Stimulated activated CD4-positive, alpha-beta T cell treated with anti-CD3 and anti-CD28 coated beads, Interleukin-4, amount 100 ng/mL, for 1 hour (primary cell): ENCODE measurements around the gene RPLP2.

Source experiments
- DNase-seq: peaks from one replicate; pipeline ENCODE4 v3.0.0-alpha.2; 2020

RPLP2 gene

GRCh38 chr11:792873-793272, 16.9 kb upstream of the RPLP2 start:
- DNase-seq, result no peak

- DNase-seq, result no peak
Observed at GRCh38 chr11:793556-793955, 16.2 kb upstream of the RPLP2 start.

DNA sequence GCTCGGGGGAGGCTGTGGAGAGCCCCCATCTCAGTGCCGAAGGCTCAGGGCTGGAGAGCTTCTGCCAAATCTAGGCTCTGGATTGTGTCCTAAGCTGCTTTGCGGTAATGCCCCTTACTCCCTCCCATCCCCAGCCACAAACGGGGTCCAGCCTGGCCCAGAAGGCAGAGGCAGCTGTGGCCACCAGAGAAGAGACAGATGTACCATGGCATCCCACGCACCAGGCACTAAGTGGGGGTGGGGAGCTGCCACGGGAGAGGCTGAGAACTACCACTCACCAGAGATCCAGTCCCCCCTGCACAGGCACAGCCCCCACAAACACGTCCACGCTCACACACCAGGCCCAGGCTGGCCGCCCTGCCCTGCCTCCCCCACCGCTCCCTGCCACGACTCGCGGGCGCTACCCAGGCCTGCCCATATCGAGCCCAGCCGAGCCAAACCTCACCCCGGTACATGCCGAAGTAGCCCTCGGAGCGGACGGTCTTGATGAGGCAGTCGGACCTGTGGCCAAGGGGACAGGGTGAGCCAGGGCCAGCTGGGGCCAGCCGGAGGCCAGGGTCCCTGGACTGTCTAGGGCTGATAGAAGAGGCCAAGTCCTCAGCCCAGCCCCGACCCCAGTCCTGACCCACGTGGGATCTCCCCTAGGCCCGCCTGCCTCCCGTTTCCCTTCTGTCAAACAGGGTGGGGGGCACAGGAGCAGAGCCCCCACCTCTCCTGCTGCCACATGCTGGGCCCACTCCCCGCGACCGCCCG, 15.6 kb upstream of the RPLP2 start:
- DNase-seq, result no peak

- no peak for DNase-seq
Observed at GRCh38 chr11:794766-795633, 14.8 kb upstream of the RPLP2 start.

DNA sequence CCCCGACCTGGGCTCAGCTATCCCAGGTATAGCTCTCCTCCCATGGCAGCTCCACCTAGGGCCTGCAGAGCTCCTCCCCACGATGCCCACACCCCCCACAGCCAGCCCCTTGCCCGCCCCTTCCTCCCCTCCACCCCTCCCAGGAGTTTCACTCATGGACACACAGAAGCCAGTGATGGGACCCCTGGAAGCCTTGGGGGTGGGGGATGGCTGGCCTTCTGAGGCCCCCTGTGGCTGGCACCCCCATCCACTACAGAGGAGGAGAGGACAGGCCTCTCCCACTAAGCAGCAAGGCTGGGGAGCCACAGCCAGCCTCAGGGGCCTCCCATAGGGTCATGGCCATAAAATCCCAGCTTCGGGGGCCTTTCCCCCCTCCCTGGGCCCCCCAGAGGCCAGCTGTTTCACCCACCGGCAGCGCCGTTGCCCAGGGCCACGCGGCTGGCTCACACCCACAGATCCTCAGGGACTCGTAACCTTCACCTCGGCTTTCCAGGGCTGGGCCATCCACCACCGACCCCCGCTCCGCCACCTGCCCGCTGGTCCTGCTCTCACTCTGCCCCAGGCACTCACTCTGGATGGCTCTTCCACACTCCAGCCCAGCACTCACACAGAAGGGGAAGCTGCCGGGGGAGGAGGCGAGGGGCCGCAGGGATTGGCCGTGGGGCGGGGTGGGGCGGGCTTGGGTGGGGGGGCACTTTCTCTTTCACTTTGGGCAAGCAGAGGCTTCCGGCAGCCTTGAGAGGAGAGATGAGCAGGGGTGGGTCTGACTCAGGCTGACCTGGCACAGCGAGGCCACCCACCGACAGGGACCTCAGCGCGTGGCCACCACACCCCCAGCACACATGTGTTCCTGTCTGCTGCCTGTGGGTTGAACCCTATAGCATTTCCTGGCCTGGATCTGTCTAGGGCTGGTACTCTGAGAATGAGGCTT, 13.9 kb upstream of the RPLP2 start:
- peak; percentile 80 for DNase-seq

DNA sequence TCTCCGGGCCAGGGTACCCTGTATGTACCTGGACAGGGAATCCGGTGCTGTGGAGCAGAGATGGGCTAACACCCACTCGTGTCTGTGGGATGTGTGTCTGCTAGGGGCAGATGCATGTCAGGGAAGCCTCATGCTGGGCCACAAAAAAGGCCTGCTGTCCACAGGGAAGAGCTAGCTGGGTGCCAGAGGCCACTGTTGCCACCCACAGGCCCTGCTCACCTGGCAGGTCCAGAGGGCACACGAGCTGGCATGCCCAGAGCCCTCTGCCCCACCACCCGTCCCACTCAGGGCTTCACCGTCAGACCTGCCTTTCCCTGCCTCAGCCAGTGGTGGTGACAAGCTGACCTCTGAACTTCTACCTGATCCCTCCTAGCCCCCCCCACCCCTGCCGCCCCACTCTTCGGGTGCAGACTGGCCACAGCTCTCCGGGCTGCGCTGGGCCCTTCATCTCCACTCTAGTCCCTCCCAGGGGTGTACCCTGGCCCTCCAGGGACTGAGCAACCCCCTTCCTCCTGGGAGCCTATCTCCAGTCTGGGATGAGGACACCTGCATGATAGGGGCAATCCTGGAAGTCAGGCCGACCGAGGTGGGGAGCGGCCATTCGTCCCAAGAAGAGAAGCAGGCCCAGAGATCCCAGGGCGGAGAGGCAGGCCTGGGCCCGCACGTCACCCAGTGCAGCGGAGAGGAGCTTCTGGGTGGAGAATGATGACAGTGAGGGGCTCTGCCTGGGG, 13.0 kb upstream of the RPLP2 start:
- no peak for DNase-seq

DNA sequence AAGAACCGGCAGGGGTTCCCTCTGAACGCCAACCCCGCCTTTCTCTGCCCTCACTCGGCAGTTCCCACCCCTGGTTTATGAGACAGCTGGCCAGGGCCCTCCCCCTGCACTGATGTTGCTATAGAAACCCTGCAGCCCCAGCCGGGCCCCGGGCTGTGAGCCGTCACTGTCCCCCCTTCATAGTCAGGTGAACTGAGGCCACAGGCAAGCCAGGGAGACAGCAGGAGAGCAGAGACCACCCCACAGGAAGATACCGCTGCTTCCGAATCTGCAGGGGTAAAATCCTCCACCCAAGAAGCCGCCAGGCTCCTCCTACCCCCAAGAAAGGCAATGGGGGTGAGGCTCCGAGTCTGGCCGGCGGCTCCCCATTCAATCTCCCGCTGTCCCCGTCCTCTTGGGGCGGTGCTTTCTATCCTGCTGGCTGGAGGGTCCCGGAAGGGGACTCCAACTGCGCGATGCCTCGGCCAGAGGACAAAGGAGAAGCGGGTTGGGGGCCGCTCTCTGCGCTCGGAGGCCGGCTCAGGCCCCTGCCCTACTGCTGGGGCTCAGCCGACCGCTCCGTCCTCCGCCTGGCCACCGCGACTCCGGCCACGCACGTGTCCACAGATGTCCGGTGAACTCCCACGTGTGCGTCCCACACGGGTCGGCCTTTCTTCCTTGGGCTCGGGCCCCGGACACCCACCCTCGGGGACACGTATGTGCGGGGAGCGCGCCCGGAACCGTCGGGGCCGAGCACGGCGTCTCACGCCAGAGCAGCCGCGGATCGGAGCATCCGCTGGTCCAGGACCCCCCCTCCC, 12.3 kb upstream of the RPLP2 start:
- DNase-seq, result peak; percentile 74

DNA sequence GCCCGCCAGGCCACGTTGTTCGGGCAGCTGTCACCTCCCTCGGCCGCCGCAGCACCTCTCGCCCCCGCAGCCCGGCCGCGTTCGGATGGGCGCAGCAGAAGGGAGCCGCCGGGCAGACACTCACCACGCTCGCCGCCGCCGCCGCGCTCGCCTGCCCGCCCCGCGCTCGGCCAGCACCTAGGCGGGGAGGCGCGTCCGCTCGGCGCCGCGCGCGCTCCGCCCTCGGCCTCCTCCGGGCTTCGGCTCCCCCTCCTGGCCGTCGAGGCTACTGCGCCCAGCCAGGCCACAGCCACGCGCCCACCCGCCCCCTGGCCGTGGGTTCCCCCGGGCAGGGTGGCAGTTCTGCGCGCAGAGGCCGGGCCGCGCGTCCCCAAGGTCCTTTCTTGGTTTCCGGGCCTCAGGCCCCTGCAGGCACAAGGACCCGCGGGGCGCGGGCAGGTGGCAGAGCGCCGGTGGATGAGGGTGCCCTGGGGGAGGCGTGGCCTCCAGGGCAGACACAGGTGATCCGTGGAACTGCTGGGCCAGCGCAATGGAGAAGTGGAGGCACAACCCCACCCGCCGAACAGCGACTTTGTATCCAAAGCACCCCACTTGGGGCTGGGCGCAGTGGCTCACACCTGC, 11.6 kb upstream of the RPLP2 start, which contains the start of gene SLC25A22:
Gene SLC25A22 (minus strand): TSS at position 189 of the 621 bp plus-strand sequence. CDS start 3,275 bp downstream, outside the sequence.
- peak; percentile 88 for DNase-seq

DNA sequence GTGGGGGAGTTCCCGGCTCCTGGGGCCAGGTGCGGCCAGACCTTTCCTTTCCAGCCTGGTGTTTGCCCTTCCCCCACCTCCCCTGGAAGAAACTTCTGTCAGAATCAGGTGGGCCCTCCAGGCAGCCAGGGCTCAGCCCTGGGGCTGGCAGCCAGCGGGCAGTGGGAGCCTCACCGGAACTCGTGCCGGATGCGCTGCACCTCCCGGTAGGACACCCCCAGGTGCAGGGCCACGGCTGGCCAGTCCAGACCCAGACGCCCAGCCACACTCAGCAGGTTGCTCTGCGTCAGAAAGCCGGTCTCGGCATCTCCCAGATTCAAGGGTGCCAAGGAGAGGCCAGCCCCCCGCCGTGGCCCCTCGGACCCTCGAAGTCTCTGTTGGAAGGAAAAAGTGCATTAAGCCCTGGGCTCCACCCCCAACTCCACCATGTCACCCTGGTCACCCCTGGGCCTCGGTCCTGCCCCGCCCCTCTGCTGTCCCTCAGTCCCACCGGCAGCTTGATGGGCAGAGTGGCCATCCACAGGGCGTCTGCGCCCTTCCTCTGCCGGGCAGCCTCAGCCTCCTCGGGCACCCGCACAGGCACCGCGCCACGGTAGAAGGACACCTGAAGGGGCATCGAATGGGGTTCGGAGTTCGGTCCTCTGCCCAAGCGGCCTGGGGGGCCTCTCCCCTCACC, 10.0 kb upstream of the RPLP2 start:
- no peak for DNase-seq

DNA sequence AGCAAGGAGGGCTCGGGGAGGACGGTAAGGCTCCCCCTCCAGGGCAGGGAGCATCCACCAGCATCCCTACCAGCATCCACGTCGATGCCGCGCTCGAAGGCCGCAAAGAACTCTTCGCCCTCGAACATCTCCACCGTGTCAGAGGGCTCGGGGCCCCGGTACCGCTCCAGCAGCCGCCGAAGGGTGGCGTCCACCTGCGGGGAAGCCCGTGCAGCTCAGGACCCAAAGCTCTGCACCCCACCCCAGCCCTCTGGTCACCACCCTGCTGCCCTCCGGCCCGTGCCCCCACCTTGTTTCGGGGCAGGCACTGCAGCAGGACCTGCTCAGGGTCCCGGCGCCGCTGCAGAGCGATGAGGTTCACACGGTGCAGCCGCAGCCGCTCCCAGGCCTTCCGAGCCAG, 9.3 kb upstream of the RPLP2 start:
- no peak for DNase-seq

- no peak for DNase-seq
Observed at GRCh38 chr11:801097-801780, 8.5 kb upstream of the RPLP2 start.

DNA sequence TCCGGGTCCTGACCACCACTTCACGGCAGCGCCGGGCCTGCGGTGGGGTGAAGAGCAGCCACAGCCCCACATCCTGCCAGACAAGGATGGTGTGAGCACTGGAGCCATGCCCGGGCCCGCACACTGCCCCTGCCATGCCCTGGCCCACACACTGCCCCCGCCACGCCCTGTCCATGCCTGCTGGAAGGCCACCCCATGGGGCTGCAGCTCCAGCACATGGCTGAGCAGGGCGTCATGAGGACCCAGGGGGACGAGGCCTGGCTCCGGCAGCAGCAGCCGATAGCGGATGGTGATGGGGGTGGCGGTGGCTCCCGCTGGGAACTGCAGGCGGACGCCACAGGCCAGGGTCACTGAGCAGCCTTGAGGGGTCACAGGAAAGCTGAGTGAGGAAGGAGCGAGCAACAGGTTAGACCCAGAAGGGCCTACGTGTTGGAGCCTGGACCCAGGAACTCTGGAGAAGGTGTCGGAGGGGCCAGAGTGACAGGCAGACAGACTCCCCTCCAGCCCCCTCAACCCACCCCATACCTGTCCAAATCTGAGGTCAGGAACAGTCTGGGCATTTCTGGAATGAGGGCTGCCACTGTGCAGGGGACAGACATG, 7.6 kb upstream of the RPLP2 start:
- DNase-seq, result no peak

DNA sequence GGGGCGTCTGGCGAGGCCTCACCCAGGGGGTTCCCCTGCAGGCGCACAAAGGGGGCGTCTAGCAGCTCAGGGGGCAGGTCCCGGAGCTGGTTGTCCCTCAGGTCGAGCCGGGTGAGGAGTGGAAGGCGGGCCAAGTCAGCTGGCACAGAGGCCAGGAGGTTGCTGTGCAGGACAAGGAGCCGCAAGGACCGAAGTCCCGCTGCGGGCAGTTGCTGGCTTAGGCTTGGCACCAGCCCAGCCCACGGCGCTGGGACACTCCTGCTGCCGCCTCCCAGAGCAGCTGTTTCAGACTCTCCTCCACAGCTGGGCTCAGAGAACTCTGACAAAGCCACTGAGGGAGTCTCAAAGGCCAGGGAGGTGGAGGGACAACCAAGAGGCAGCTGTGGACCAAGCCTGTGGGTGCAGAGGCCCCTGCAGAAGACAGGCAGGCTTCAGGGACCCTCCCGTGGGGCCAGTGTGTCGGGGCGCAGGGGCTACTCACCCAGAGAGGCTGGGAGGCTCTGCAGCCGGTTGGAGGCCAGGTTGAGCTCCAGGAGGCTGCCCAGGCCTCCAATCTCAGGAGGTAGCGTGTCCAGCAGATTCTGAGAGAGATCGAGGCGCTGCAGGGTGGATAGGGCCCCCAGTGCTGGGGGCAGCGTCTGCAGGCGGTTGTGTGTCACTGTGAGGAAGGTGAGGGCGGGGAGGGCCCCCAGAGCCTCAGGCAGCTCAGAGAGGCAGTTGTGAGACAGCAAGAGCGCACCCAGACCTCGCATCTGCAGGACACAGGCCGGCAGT, 6.9 kb upstream of the RPLP2 start:
- DNase-seq, result no peak

- DNase-seq, result no peak
Observed at GRCh38 chr11:803467-803742, 6.4 kb upstream of the RPLP2 start.

DNA sequence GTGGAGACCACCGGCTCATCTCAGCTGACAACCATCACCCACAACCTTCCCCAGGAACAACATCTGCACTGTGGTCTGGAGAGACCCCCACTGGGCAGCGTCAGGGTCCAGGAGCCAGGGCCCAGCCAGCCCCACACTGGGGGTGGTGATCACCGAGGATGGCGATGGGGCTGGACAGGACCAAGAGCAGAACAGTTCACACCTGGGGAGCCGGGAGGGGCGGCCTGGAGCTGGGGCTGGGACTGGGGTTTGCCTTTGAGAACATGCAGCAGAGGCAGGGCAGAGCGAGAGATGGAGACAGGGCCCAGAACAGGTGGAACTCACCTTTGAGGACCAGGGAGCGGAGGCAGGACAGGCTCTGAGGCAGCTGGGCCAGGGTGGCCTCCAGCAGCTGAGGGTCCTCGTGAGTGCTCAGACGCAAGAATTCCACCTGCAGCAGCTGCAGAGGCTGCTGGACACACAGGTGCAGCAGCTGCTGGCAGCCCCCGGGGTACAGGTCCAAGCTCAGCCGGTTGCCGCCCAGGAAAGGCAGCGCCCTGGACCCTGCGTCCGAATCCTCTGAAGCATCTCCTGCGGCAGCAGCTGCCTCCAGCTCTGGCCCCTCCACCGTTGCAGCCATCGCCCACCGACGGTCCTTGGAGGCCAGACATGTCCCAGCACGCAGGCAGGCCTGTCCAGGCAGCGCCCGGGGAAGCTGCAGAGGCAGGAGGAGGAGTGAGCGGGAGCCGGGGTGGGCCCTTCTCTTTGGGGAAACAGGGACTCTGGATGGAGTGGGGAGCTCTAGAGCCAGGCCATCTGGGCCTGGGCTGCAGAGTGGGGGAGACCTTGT, 5.8 kb upstream of the RPLP2 start:
- DNase-seq, result no peak

GRCh38 chr11:804599-804964, 5.2 kb upstream of the RPLP2 start:
- no peak for DNase-seq

DNA sequence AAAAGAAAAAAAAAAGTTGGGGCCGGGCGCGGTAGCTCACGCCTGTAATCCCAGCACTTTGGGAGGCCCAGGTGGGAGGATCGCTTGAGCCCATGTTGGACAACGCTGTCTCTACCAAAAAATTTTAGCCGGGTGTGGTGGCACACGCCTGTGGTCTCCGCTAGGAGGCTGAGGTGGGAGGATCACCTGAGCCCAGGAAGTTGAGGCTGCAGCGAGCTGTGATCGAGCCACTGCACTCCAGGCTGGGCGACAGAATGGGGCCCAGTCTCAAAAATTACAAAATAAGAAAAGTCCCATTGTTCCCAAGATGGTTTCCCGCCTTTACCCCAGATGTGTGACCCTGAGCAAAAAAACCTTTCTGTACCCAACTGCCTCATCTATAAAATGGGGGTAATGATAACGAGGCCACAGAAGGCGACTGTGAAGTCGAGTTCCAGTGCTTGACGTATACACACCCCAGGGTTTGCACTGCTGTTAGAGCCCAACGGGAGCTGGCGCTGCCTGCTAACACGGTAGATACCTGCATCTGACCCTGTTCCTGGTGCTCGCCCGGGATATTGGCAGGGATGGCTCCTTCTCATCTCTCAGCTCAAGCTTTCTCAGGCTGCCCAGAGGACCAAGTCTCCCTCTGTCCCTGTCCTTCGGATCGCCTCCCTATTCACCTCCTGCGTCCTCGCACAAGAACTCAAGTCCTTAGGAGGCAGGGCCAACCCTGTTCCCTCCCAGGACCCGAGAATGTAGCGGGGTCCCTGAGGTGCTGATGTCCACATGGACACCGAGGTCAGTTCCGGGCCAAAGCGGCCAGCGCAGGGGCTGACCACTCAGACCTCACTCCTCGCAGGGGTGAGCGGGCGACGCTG, 1.1 kb upstream of the RPLP2 start:
- DNase-seq, result no peak
